ENCODE results near the gene TPK1.

Gene TPK1

DNA sequence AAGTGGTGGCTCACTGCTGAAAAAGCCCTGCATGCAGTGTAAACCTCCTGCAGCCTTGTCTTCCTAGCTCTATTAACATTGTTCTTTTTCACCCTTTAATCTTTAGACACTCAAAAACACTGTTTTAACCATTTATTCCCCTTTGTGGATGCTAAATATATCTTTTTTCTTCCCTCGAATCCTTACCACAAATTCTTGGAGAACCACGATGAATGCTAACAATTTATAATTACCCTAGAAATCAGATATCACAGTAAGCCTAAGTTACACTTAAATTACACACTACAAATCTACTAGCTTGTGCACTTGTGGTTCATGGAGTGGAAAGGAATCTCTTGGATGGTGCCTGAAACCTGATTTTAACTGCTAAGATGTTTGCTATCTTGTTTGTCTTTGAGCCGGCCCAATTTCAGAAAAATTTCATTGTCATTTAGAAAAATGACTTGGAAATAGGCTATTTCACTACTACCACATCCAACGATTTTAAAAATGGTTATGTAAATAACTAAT lies 307.3 kb downstream of the TPK1 start:
- DNase-seq (ENCODE audit: low spot score), result no peak

DNA sequence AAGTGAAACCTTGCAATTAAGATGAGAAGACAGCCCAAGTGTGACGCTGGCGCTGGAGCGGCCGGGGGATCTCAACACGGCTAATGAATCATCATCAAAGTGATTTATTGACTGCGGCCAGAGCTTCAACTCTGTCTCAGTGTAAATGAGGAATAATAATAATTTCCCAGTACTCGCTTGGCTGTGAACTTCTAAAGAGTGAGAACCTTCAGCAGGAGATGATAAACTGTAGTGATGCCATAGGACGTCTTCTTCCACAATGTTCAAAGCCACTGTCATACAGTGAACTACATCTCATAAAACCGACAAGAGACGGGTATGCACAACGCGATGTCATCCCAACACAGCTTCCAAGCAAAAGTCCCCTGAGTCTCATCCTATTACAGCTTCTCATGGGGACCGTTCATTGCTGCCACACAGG lies 308.8 kb downstream of the TPK1 start:
- no peak for DNase-seq (ENCODE audit: low spot score)

DNA sequence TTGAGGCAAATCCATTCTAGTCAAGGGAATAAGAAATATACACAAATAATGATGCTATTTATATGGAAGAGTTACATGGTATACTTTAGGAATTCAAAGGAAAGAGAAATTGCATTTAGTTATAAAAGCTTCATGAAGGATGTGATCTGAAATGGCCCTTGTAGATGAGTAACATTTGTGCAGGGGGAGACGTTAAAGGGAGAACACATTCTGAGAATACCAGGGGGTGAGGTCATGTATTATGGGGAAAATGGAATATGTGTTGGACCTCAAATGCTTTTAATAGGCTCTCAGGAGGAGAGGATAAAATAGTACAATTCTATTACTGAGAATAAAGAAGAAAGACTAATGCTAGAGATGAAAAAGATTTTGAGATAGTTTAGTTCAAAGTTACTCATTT lies 309.9 kb downstream of the TPK1 start:
- DNase-seq (ENCODE audit: low spot score), result no peak

DNA sequence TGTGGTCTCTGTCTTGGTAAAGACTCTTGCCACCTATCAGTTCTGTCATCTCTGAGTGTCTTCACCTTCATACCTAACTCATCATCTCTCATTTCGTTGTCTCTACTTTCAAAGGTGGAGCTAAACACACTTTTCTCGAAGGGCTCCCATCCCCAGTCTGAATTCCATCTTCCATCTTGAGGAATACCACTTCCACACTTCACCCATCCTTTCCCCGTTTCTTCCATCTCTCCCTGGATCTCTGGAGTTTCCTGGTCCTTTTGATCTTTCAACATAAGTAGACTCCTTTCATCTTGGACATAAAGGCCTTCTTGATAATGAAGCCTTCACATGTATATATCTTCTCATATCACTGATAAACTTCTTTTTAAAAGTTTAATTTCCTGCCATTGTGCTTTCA lies 311.6 kb downstream of the TPK1 start:
- no peak for DNase-seq (ENCODE audit: low spot score)

GRCh38 chr7:144523621-144524020 lies 312.2 kb downstream of the TPK1 start:
- no peak for DNase-seq (ENCODE audit: low spot score)

GRCh38 chr7:144519925-144520324 lies 315.9 kb downstream of the TPK1 start:
- no peak for DNase-seq (ENCODE audit: low spot score)

GRCh38 chr7:144518360-144518759 lies 317.5 kb downstream of the TPK1 start:
- no peak for DNase-seq (ENCODE audit: low spot score)

DNA sequence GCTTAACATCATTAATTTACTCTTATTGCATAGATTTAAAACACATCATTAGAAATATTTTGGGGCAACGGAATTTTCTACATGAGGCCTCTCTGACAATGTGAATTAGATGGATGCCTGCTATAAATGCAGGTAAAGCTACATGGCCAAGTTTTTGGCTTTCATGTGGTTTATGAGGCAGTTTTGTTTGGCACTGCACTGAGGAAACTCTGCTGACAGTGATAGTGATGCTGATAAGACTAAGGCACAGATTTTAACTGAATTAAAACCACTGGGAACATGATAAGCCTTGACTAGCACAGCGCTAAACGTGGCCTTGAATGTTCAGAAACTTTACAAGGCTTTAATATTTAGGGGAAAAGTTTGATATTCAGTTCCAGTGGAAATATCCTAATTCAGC lies 318.1 kb downstream of the TPK1 start:
- no peak for DNase-seq (ENCODE audit: low spot score)

GRCh38 chr7:144516729-144517525 lies 318.9 kb downstream of the TPK1 start:
- DNase-seq (ENCODE audit: low spot score), result no peak

GRCh38 chr7:144513334-144513733 lies 322.5 kb downstream of the TPK1 start:
- DNase-seq (ENCODE audit: low spot score), result no peak

GRCh38 chr7:144510621-144511020 lies 325.2 kb downstream of the TPK1 start:
- no peak for DNase-seq (ENCODE audit: low spot score)

- no peak for DNase-seq (ENCODE audit: low spot score)
Observed at GRCh38 chr7:144508702-144509101, 327.2 kb downstream of the TPK1 start.

DNA sequence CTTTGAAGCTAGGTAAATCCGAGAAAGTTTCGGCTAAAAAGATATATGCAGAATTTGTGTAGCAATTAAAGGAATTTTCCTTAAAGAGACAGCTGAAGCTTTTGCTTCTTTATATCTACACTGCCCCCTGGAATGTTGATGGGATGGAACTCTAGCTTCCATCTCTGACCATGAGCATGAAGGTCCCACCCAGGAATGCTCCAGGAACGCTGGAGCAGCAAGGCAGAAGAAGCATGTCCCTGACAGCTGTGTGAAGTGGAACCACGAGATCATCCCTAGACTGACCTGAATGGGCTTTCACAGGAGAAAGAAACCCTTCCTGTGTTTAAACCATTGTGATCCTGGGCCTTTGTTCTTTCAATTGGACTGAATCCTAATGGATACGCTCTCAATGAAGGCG lies 332.6 kb downstream of the TPK1 start:
- no peak for DNase-seq (ENCODE audit: low spot score)

GRCh38 chr7:144500225-144500624 lies 335.6 kb downstream of the TPK1 start:
- no peak for DNase-seq (ENCODE audit: low spot score)

- DNase-seq (ENCODE audit: low spot score), result no peak
Observed at GRCh38 chr7:144497282-144497681, 338.6 kb downstream of the TPK1 start.

DNA sequence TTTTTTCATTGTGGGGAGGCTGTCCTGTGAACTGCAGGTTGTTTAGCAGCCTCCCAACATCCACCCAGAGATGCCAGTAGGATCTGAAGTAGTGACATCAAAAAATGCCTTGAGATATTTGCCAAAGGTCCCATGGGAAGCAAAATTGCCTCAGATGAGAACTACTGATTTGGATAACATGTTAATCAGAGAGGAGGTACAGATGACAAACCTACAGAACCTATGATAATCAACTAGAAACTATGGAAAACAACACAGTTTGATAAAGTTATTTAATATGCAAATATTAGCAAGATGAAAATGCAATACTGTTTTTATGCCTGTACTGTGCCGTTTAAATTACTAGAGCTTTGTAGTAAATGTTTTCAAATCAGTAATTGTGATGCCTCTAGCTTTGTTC lies 341.5 kb downstream of the TPK1 start:
- no peak for DNase-seq (ENCODE audit: low spot score)

DNA sequence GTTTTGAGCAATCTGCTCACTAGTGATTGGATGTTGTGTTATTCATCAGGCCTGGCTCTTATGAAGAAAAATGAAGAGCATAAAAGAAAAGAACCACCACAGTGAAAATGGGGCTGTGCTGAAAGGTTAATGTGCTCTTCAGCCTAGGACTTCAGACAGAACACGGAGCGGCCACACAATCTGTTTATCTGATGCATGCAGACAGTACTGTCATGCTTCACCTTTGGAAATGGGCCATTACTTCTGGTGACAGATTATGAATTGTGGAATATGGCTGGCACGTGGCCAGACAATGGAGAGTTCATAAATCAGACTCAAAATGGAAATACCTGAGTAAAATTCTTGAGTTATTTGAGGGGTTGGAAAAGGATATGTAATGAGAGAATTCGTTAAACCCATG lies 346.3 kb downstream of the TPK1 start:
- DNase-seq (ENCODE audit: low spot score), result no peak

GRCh38 chr7:144488977-144489376 lies 346.9 kb downstream of the TPK1 start:
- DNase-seq (ENCODE audit: low spot score), result no peak

DNA sequence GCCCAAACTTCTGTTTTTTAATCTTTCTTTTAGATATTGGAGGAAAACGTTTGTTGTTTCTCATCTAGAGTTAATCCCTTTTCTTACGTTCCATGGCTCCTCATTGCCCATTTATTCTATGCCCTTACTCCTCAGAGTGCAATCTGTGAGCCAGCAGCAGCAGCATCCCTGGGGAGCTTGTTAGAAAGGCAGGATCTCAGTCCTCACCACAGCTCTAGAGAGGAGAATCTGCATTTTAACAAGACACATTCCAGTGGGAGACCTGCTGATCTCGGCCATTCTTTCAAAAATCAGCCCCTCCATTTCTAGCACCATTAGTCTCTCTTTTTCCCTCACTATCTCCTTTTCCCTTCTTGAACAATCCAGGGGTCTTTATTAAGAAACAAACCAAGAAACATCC lies 348.0 kb downstream of the TPK1 start:
- no peak for DNase-seq (ENCODE audit: low spot score)

DNA sequence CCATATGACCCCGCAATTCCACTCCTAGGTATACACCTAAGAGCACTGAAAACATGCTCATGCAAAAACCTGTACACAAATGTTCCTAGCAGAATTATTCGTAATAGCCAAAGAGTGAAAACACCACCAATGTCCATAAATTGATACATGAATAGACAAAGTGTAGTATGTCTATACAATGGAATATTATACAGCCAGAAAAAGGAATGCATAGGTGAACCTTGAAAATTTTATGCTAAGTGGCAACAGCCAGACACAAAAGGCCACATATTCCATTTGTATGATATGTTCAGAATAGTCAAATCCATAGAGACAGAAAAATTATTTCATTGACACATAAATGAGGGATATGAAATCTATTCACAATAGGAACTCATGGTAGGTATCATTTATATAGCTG lies 351.4 kb downstream of the TPK1 start:
- DNase-seq (ENCODE audit: low spot score), result no peak

DNA sequence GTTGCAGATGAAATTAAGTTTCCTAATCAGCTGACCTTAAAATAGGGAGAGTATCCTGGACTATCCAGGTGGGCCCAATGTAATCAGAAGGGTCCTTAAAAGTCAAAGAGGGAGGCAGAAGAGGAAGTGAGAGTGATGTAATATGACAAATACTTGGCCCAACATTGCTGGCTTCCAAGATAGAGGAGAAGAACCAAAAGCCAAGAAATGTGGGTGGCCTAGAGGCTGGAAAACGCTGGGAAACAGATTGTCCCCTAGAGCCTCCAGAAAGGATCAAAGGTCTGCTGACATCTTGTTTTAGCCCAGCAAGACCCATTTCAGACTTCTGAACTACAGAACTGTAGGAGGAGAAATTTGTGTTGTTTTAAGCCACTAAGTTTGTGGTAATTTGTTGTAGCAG lies 352.7 kb downstream of the TPK1 start:
- no peak for DNase-seq (ENCODE audit: low spot score)

DNA sequence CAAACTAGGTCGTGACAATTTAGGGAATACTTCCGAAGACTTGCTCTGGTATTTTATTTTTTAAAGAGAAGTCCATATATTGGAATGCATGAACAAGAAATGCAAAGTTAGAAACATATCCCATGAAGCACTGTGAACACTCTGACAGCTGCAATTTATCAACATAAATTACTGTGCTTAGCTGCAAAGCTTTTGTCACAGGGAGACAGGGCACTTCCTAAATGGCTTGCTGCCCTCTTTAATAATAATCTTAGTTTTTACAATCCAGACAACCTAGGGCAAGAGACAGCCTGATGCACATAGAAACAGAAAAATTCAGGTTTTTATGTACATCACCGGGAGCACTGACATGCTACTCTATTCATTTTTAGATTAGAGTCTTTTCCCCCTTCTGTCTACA lies 354.0 kb downstream of the TPK1 start:
- DNase-seq (ENCODE audit: low spot score), result no peak

GRCh38 chr7:144477348-144477747 lies 358.5 kb downstream of the TPK1 start:
- DNase-seq (ENCODE audit: low spot score), result no peak
